GM10266 (cell line): ENCODE data around the gene DEGS2.

Experiments used
- DNase-seq: peaks from one replicate; pipeline ENCODE4 v3.0.0; 2012; ENCODE audit errors: extremely low spot score
- TF ChIP-seq, protein P1 (sequence below): IDR thresholded peaks from 2 replicates; pipeline ENCODE4 v1.5.1; 2012; ENCODE audit warnings: mild to moderate bottlenecking, low read depth; ENCODE audit not compliant: control insufficient read depth, insufficient read depth; ENCODE audit errors: missing control alignments

Gene DEGS2

DNA sequence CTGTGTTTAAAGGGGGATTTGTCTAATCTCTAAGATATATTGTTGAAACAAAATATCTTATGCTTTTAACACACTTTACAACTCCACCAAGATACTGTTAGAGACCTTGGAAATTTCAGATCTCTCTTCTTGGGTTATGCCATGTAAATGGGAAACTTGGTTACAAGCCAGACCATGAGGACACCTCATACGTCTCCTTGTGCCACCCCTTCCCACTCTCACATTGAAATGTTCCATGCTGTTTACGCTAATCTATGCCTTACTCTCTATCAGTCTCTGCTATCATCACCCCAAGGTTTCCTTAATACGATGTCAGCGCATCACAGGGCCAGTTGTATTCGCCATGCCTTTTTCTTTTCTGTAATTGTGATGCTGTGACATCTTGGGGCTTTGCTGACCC is 13.4 kb upstream of the DEGS2 start:
- DNase-seq, result no peak
- TF ChIP-seq, protein P1, sequence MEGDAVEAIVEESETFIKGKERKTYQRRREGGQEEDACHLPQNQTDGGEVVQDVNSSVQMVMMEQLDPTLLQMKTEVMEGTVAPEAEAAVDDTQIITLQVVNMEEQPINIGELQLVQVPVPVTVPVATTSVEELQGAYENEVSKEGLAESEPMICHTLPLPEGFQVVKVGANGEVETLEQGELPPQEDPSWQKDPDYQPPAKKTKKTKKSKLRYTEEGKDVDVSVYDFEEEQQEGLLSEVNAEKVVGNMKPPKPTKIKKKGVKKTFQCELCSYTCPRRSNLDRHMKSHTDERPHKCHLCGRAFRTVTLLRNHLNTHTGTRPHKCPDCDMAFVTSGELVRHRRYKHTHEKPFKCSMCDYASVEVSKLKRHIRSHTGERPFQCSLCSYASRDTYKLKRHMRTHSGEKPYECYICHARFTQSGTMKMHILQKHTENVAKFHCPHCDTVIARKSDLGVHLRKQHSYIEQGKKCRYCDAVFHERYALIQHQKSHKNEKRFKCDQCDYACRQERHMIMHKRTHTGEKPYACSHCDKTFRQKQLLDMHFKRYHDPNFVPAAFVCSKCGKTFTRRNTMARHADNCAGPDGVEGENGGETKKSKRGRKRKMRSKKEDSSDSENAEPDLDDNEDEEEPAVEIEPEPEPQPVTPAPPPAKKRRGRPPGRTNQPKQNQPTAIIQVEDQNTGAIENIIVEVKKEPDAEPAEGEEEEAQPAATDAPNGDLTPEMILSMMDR, result no peak

GRCh38 chr14:100170880-100171279 is 11.4 kb upstream of the DEGS2 start:
- TF ChIP-seq, protein P1, result no peak
- no peak for DNase-seq

- TF ChIP-seq, protein P1, result no peak
- no peak for DNase-seq
Measured at GRCh38 chr14:100168506-100168905, 9.1 kb upstream of the DEGS2 start.

DNA sequence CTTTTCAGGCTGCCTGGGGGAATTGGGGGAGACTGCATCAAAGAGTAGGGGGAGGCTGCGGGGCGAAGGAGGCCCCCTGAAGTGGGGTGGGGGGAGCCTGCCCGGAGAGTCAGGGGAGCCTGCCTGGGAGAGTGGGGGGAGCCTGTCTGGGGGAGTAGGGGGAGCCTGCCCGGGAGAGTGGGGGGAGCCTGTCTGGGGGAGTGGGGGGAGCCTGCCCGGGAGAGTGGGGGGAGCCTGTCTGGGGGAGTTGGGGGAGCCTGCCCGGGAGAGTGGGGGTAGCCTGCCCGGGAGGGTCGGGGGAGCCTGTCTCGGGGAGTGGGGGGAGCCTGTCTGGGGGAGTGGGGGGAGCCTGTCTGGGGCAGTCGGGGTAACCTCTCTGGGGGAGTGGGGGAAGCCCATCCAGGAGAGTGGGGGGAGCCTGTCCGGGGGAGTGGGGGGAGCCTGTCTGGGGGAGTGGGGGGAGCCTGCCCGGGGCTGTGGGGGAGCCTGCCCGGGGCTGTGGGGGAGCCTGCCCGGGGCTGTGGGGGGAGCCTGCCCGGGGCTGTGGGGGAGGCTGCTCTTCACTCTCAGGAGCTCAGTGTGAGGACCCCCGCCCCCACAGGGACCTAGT is 6.5 kb upstream of the DEGS2 start:
- no peak for DNase-seq
- TF ChIP-seq, protein P1, result no peak

DNA sequence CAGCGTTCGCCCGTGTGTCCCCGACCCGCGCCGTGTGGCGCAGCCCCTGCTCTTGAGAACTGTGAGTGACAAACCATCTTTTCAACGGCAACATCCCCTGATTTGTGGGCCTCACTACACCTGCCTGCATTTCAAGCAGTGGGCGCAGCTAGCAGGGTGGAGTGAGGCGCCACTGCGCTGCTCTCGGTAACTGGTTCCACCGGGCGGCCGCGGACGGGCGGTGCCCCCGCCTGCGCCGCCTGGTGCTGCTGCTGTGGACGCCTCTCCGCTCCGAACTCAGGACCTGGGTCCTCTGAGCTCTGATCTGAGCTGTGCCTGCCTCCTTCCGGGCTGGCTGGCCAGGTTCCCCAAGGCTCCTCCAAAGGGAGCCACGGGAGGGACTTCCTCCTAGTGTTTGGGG is 5.9 kb upstream of the DEGS2 start:
- no peak for DNase-seq
- TF ChIP-seq, protein P1, result no peak

- TF ChIP-seq, protein P1, result no peak
- DNase-seq, result no peak
Measured at GRCh38 chr14:100160534-100160916, 1.1 kb upstream of the DEGS2 start.

DNA sequence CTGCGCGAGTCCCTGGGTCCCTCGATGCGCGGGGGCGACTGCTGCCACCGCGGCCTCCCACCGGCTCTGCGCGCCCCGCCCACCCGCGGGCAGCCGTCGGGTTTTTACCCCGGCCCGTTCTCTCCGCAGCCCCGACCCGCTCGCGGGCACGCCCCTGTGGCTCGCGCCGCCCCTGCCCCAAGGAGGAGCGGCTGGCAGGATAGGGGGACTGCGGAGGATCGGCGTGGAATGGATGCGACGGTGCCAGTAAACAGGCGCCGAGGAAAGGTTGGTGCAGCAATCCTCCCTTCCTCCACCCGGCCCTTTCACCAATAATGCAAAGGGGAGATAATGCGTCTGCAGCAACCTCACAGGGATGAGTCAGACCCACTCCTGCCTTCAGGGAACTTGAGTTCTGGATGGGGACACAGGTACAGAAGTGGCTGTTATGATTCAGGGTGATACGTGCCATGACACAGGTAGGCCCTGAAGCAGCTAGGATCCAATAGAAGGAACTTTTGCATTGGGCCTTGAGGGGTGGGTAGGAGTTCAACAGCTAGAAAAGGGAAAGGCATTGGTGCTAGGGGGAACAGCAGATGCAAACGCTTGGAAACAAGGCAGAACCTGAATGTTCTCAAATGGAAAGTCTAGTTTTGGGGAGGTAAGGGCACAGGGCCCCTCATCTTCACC is 554 bp upstream of the DEGS2 start:
- TF ChIP-seq, protein P1, result no peak
- no peak for DNase-seq
